ENCODE results near the gene DLGAP1.

- TF ChIP-seq ZNF776 (CRISPR knock-in tag; IDR thresholded peaks at IDR 0.05) (no peak), EP300 (IDR thresholded peaks at IDR 0.05; ENCODE audit: low read depth in 2 of 2, low read length in 2 of 2) (no peak), EP300 (CRISPR knock-in tag; IDR thresholded peaks at IDR 0.05; ENCODE audit: borderline replicate concordance) (no peak), MBD4 (IDR thresholded peaks at IDR 0.05; ENCODE audit: borderline replicate concordance, low read length) (no peak), POLR2A (IDR thresholded peaks at IDR 0.05; ENCODE audit: insufficient read depth in 1 of 2, low read depth in 2 of 2, low read length in 2 of 2) (no peak), ZSCAN30 (CRISPR knock-in tag; IDR thresholded peaks at IDR 0.05) (no peak)
- TF ChIP-seq, protein P1, sequence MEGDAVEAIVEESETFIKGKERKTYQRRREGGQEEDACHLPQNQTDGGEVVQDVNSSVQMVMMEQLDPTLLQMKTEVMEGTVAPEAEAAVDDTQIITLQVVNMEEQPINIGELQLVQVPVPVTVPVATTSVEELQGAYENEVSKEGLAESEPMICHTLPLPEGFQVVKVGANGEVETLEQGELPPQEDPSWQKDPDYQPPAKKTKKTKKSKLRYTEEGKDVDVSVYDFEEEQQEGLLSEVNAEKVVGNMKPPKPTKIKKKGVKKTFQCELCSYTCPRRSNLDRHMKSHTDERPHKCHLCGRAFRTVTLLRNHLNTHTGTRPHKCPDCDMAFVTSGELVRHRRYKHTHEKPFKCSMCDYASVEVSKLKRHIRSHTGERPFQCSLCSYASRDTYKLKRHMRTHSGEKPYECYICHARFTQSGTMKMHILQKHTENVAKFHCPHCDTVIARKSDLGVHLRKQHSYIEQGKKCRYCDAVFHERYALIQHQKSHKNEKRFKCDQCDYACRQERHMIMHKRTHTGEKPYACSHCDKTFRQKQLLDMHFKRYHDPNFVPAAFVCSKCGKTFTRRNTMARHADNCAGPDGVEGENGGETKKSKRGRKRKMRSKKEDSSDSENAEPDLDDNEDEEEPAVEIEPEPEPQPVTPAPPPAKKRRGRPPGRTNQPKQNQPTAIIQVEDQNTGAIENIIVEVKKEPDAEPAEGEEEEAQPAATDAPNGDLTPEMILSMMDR (CRISPR knock-in tag; IDR thresholded peaks at IDR 0.05) = no peak
Measured at GRCh38 chr18:4233468-4233867, 221.6 kb downstream of the DLGAP1 start.

Data from HepG2 (cell line).